Lung (tissue), 16 donors: ENCODE results near the gene FBXO31. TPM values are rescaled to one million over a fixed set of nuclear protein-coding genes. Genes with fewer than 3 reads are reported as not detected.

Source experiments
- ATAC-seq: fragments of 200-7000 bp; cut with Tn5 transposase; one replicate; pipeline ENCODE4 v1.9.1; 2020; ENCODE audit warnings: moderate number of reproducible peaks; ENCODE audit not compliant: insufficient read depth, low FRiP score
- DNase-seq, 3 donors: peaks; one replicate each; pipeline ENCODE4 v3.0.0-alpha.2; 2013 to 2017
- H3K27ac ChIP-seq, 2 donors: one replicate each; pipeline ENCODE4 v1.5.1; 2013; ENCODE audit warnings: mild to moderate bottlenecking in 2 of 2, moderate library complexity in 2 of 2, control low read depth in 1 of 2, inconsistent platforms in 1 of 2, low read depth in 1 of 2, low read length in 1 of 2
- H3K27me3 ChIP-seq, 3 donors: one replicate each; pipeline ENCODE4 v1.5.1; 2013; ENCODE audit warnings: low read length in 2 of 3; ENCODE audit not compliant: control insufficient read depth in 3 of 3, insufficient read depth in 3 of 3
- H3K36me3 ChIP-seq, 4 donors: one replicate each; pipeline ENCODE4 v1.5.1; 2013; ENCODE audit warnings: low read length in 4 of 4, mild to moderate bottlenecking in 1 of 4, moderate library complexity in 1 of 4; ENCODE audit not compliant: control insufficient read depth in 4 of 4, insufficient read depth in 4 of 4
- H3K4me1 ChIP-seq, 5 donors: one replicate each; pipeline ENCODE4 v1.5.1; 2013; ENCODE audit warnings: low read length in 5 of 5, mild to moderate bottlenecking in 2 of 5, moderate library complexity in 1 of 5; ENCODE audit not compliant: control insufficient read depth in 5 of 5, insufficient read depth in 5 of 5
- H3K4me3 ChIP-seq: one replicate; pipeline ENCODE4 v1.5.1; 2013; ENCODE audit warnings: mild to moderate bottlenecking, control low read depth, moderate library complexity
- H3K9ac ChIP-seq, 2 donors: one replicate each; pipeline ENCODE4 v1.5.1; 2013; ENCODE audit warnings: low read length in 2 of 2, control low read depth in 1 of 2; ENCODE audit not compliant: insufficient read depth in 1 of 2
- H3K9me3 ChIP-seq, 4 donors: one replicate each; pipeline ENCODE4 v1.5.1; 2013; ENCODE audit warnings: low read length in 3 of 4, mild to moderate bottlenecking in 1 of 4, moderate library complexity in 1 of 4; ENCODE audit not compliant: control insufficient read depth in 4 of 4, insufficient read depth in 3 of 4
- CTCF ChIP-seq: IDR thresholded peaks from 2 replicates; pipeline ENCODE4 v1.5.1; 2012; ENCODE audit warnings: mild to moderate bottlenecking; ENCODE audit errors: control extremely low read depth, extremely low read depth
- WGBS, 2 donors: extraction: QIAGEN DNeasy Blood & Tissue Kit; methylation state at CpG; one replicate each; pipeline ENCODE4 v1.1.7; 2013; 5-methylcytosine and 5-hydroxymethylcytosine counted together
- long read RNA-seq, 5 donors: transcript quantifications; one replicate each; lab custom pipeline, GENCODE V29; 2026
- polyA plus RNA-seq, 2 donors: library from polyadenylated mRNA; stranded (reverse); fragments of 200-250 nt; gene quantifications; one replicate each; pipeline ENCODE4 v1.2.1, GENCODE V29; 2013
- total RNA-seq, 2 donors: library from RNA; depleted of rRNA in 1 of 2; stranded (reverse); fragments of >200 nt in 1 of 2; gene quantifications; one replicate each; pipeline ENCODE4 v1.2.1, GENCODE V29; 2014 to 2021
- donor health status: control.
- donor health status: control.
- donor health status: Bipolar disorder and iron deficiency.
- donor health status: healthy.
- donor health status: DM: yes; HTN: yes; CAD: no.

The FBXO31 gene, protein sequence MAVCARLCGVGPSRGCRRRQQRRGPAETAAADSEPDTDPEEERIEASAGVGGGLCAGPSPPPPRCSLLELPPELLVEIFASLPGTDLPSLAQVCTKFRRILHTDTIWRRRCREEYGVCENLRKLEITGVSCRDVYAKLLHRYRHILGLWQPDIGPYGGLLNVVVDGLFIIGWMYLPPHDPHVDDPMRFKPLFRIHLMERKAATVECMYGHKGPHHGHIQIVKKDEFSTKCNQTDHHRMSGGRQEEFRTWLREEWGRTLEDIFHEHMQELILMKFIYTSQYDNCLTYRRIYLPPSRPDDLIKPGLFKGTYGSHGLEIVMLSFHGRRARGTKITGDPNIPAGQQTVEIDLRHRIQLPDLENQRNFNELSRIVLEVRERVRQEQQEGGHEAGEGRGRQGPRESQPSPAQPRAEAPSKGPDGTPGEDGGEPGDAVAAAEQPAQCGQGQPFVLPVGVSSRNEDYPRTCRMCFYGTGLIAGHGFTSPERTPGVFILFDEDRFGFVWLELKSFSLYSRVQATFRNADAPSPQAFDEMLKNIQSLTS
- total RNA-seq = 10 to 100 TPM; 33.6 to 35.1 TPM
- polyA plus RNA-seq = 10 to 100 TPM; 10.1 to 12.8 TPM
- long read RNA-seq, donor 1, partial matches to known transcripts = 0 of 1 reads
- long read RNA-seq, donor 1, other reads (novel, unspliced or antisense) = 0 of 1 reads
- long read RNA-seq, donor 2 = 0 reads
- long read RNA-seq, donor 3, full-length matches to known transcripts = 1 of 1 reads
- long read RNA-seq, donor 3, partial matches to known transcripts = 0 of 1 reads
- long read RNA-seq, donor 3, other reads (novel, unspliced or antisense) = 0 of 1 reads
- long read RNA-seq, donor 4 = 0 reads
- long read RNA-seq, donor 5, full-length matches to known transcripts = 3 of 3 reads
- long read RNA-seq, donor 5, partial matches to known transcripts = 0 of 3 reads
- long read RNA-seq, donor 5, other reads (novel, unspliced or antisense) = 0 of 3 reads

DNA sequence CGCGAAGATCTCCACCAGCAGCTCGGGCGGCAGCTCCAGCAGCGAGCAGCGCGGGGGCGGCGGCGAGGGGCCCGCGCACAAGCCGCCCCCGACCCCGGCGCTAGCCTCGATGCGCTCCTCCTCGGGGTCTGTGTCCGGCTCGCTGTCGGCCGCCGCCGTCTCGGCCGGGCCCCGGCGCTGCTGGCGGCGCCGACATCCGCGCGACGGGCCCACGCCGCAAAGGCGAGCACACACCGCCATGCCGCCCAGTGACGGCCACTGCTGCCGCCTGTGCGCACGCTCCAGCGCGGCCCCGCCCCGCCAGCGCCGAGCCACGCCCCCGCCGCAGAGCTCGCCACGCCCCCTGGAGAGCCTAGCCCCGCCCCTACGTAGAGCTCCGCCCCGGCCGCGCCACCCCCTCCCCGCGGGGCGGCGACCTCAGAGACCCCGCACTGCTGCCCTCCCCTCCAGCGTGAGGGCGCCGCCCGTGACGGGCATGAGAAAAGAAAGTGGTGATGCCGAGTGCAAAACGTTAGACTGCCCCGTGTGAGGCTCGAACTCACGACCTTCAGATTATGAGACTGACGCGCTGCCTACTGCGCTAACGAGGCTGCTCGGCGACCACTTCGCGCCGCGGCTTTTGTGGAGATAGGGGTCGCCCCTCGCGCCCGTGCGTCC lies at the start of gene FBXO31:
FBXO31 (minus strand) TSS at position 272 of the 657 bp plus-strand sequence; CDS start at position 240, 32 bp downstream.
- WGBS, 2 donors = 0 to 1% methylated on average over 61 to 92 of the region's 92 CpGs
- Histone ChIP-seq H3K27ac (peak within 1 kb of the TSS; percentile 90 to 95), H3K4me1 (peaks cover 5 to 28% (median 14%) of the 10 kb centered on the region in 5 donors), H3K9ac (peak within 1 kb of the TSS; percentile 46 to 68), H3K4me3 (peak within 1 kb of the TSS; percentile 88), H3K9me3 (no peaks in the 10 kb centered on the region), H3K36me3 (no peaks in the 10 kb centered on the region), H3K27me3 (no peaks in the 10 kb centered on the region)
- DNase-seq (peak; percentile 95 to 96 (median 95)), ATAC-seq (peak; percentile 93)
- no peak for TF ChIP-seq CTCF

- Histone ChIP-seq H3K4me1 (peaks cover 0 to 17% (median 5%) of the 10 kb centered on the region in 5 donors), H3K9me3 (no peaks in the 10 kb centered on the region), H3K36me3 (peaks cover 2 to 14% (median 5%) of the 10 kb centered on the region in 4 donors), H3K9ac (no peak overlapping the region), H3K4me3 (no peak overlapping the region), H3K27ac (no peak overlapping the region), H3K27me3 (no peaks in the 10 kb centered on the region)
- ATAC-seq (no peak), DNase-seq (no peak)
- TF ChIP-seq CTCF = no peak
- 95% methylated on average over 15 of the region's 15 CpGs for WGBS, 2 donors
These were observed 48.8 kb upstream of the FBXO31 start for GRCh38 chr16:87432330-87432915.

DNA sequence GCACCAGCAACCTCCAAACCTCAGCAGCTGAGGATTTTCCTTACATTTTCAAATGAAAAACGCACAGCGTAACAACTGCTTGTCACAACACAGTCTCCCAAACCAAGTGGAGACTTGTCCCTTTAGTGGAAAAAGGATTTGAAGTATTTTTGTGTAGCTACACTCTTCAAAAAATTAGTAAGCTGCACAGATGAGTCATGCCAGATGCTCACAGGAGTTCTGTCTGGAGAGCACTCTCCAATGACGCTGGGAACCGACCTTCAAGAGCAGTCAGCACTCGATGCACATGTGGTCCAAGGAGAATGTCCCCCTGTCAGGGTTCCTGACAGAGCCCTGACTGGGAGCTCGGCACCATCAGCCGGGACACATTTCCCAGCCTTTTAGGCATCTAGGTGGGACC lies 48.4 kb upstream of the FBXO31 start:
- WGBS, 2 donors = 74 to 86% methylated on average over 7 of the region's 7 CpGs
- H3K4me3 ChIP-seq = no peak overlapping the region
- no peak for TF ChIP-seq CTCF
- ATAC-seq = no peak
- peaks cover 0 to 15% (median 5%) of the 10 kb centered on the region in 4 donors for H3K36me3 ChIP-seq
- peak overlapping the region in 1 of 2 donors; percentile 41 for H3K27ac ChIP-seq
- H3K27me3 ChIP-seq = no peaks in the 10 kb centered on the region
- H3K9ac ChIP-seq = no peak overlapping the region
- H3K9me3 ChIP-seq = no peaks in the 10 kb centered on the region
- DNase-seq = no peak
- peaks cover 0 to 17% (median 5%) of the 10 kb centered on the region in 5 donors for H3K4me1 ChIP-seq
